GM13977 (cell line): ENCODE measurements around the gene YPEL1.
"Not testable (repeated sequence)": the region's sequence is repeated elsewhere in the genome, so short reads cannot be mapped to it uniquely, and the experiment has no call there.

Experiments used
- DNase-seq: peaks from one replicate; pipeline ENCODE4 v3.0.0; 2012; ENCODE audit warnings: low spot score
- in situ Hi-C: fragments of 300-500 bp; cut with MboI; formaldehyde crosslinking; loops from one replicate; pipeline ENCODE4 v1.12.0; 2022; ENCODE audit warnings: low sequenced_read_pairs, low pct_unique_long_range_greater_than_20kb, mixed read lengths, inconsistent platforms; ENCODE audit not compliant: unreplicated experiment
- TF ChIP-seq, protein P1 (sequence below): IDR thresholded peaks from 2 replicates; pipeline ENCODE4 v1.5.1; 2012; ENCODE audit warnings: mild to moderate bottlenecking, control low read depth; ENCODE audit not compliant: insufficient read depth; ENCODE audit errors: extremely low read depth, missing control alignments

Gene YPEL1

GRCh38 chr22:21731503-21731902, 4.1 kb downstream of the YPEL1 start:
- in situ Hi-C loops, result loop anchor here (10.0 kb wide), 1 partner anchor 213 kb away; no protein-coding TSS in a partner anchor
- TF ChIP-seq, protein P1, sequence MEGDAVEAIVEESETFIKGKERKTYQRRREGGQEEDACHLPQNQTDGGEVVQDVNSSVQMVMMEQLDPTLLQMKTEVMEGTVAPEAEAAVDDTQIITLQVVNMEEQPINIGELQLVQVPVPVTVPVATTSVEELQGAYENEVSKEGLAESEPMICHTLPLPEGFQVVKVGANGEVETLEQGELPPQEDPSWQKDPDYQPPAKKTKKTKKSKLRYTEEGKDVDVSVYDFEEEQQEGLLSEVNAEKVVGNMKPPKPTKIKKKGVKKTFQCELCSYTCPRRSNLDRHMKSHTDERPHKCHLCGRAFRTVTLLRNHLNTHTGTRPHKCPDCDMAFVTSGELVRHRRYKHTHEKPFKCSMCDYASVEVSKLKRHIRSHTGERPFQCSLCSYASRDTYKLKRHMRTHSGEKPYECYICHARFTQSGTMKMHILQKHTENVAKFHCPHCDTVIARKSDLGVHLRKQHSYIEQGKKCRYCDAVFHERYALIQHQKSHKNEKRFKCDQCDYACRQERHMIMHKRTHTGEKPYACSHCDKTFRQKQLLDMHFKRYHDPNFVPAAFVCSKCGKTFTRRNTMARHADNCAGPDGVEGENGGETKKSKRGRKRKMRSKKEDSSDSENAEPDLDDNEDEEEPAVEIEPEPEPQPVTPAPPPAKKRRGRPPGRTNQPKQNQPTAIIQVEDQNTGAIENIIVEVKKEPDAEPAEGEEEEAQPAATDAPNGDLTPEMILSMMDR, result no peak
- DNase-seq, result no peak

GRCh38 chr22:21730535-21731308, 4.9 kb downstream of the YPEL1 start:
- TF ChIP-seq, protein P1, result no peak
- in situ Hi-C loops, result loop anchor here (10.0 kb wide), 1 partner anchor 214 kb away; no protein-coding TSS in a partner anchor
- no peak for DNase-seq

DNA sequence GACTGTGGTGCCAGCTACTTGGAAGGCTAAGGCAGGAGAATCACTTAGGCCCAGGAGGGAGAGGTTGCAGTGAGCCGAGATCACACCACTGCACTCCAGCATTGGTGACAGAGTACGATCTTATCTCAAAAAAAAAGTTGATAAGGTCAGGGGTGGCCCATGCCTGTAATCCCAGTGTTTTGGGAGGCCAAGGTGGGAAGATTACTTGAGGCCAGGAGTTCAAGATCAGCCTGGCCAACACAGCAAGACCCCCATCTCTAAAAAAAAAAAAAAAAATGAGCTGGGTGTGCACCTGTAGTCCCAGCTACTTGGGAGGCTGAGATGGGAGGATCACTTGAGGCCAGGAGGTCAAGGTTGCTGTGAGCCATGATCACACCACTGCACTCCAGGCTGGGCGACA, 6.4 kb downstream of the YPEL1 start:
- DNase-seq, in situ Hi-C loops: not testable (repeated sequence)

GRCh38 chr22:21728270-21728669, 7.3 kb downstream of the YPEL1 start:
- in situ Hi-C loops, result no loop called here
- TF ChIP-seq, protein P1, result no peak
- no peak for DNase-seq

DNA sequence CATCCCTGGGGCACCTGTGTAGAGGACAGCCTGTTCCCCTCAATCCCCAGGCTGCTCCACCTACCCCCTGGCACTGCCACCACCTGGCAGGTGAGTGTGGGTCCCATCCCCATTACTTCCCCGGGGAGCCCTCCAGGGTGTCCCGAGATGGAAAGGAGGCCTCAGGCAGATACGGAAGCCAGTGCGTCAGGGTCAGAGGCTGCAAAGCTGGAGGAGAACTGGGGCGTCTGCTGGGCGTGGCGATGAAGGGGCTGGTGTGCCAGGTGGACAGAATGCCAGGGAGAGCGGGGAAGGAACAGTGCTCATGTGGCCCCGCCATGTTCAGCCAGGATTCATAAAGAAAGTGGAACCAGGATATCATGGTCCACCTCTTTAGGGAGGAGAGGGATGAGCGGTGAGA, 7.8 kb downstream of the YPEL1 start:
- in situ Hi-C loops, result no loop called here
- TF ChIP-seq, protein P1, result no peak
- DNase-seq, result no peak

- no peak for DNase-seq
- in situ Hi-C loops, result no loop called here
- TF ChIP-seq, protein P1, result no peak
Observed at GRCh38 chr22:21727159-21727558, 8.4 kb downstream of the YPEL1 start.

GRCh38 chr22:21726650-21727049, 8.9 kb downstream of the YPEL1 start:
- in situ Hi-C loops, result no loop called here
- TF ChIP-seq, protein P1, result peak; percentile 59

More at GRCh38 chr22:21726650-21727049, 8.9 kb downstream of the YPEL1 start:
- peak; percentile 62 for DNase-seq
